Rectal smooth muscle tissue (tissue), 1 donor: ENCODE results near the gene KDM6B.
A peak's percentile ranks its signal among the peaks of the same experiment; 100 is the strongest.

Experiments
- H3K27ac ChIP-seq: one replicate; pipeline ENCODE4 v1.7.0; 2013; ENCODE audit warnings: low read depth, low read length, inconsistent platforms
- H3K27me3 ChIP-seq: one replicate; pipeline ENCODE4 v1.7.0; 2013; ENCODE audit warnings: low read length; ENCODE audit not compliant: control insufficient read depth, insufficient read depth
- H3K36me3 ChIP-seq: one replicate; pipeline ENCODE4 v1.7.0; 2013; ENCODE audit warnings: low read length; ENCODE audit not compliant: control insufficient read depth, insufficient read depth
- H3K4me1 ChIP-seq: one replicate; pipeline ENCODE4 v1.7.0; 2013; ENCODE audit warnings: low read length; ENCODE audit not compliant: control insufficient read depth, insufficient read depth
- H3K4me3 ChIP-seq: one replicate; pipeline ENCODE4 v1.7.0; 2013; ENCODE audit warnings: low read length
- H3K9ac ChIP-seq: one replicate; pipeline ENCODE4 v1.7.0; 2013; ENCODE audit warnings: low read length

Gene KDM6B

DNA sequence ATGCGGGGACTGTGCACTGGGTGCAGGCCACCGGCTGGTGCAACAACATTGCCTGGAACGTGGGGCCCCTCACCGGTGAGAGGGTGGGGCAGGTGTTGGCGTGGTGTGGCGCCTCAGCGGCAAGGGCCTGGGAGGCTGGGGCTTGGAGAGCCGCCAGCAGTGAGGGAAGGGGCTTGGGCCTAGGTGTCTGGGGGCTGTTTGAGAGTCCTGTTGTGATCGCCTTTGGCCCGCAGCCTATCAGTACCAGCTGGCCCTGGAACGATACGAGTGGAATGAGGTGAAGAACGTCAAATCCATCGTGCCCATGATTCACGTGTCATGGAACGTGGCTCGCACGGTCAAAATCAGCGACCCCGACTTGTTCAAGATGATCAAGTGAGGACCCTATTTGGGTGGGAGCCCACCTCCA lies 18.2 kb downstream of the KDM6B start:
- H3K9ac ChIP-seq: no peak overlapping the region
- H3K4me3 ChIP-seq: no peak overlapping the region
- H3K36me3 ChIP-seq: peaks cover 21% of the 10 kb centered on the region
- no peaks in the 10 kb centered on the region for H3K27me3 ChIP-seq
- peaks cover 8% of the 10 kb centered on the region for H3K4me1 ChIP-seq
- H3K27ac ChIP-seq: no peak overlapping the region

- no peaks in the 10 kb centered on the region for H3K27me3 ChIP-seq
- H3K4me1 ChIP-seq: peaks cover 8% of the 10 kb centered on the region
- H3K27ac ChIP-seq: no peak overlapping the region
- H3K9ac ChIP-seq: no peak overlapping the region
- no peak overlapping the region for H3K4me3 ChIP-seq
- peaks cover 21% of the 10 kb centered on the region for H3K36me3 ChIP-seq
These were observed 19.1 kb downstream of the KDM6B start for GRCh38 chr17:7852919-7853690.

DNA sequence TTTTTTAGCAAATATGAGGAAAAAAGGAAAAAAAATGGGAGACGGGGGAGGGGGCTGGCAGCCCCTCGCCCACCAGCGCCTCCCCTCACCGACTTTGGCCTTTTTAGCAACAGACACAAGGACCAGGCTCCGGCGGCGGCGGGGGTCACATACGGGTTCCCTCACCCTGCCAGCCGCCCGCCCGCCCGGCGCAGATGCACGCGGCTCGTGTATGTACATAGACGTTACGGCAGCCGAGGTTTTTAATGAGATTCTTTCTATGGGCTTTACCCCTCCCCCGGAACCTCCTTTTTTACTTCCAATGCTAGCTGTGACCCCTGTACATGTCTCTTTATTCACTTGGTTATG lies 19.6 kb downstream of the KDM6B start:
- Histone ChIP-seq H3K27me3 (no peaks in the 10 kb centered on the region), H3K4me1 (peaks cover 10% of the 10 kb centered on the region), H3K27ac (no peak overlapping the region), H3K9ac (no peak overlapping the region), H3K4me3 (no peak overlapping the region), H3K36me3 (peaks cover 21% of the 10 kb centered on the region)

GRCh38 chr17:7854078-7854777 lies 20.2 kb downstream of the KDM6B start:
- Histone ChIP-seq H3K36me3 (peaks cover 20% of the 10 kb centered on the region), H3K4me3 (no peak overlapping the region), H3K9ac (no peak overlapping the region), H3K27me3 (no peaks in the 10 kb centered on the region), H3K27ac (no peak overlapping the region), H3K4me1 (peaks cover 15% of the 10 kb centered on the region)

GRCh38 chr17:7854851-7855659 lies 21.0 kb downstream of the KDM6B start, which contains the start of gene TMEM88:
TMEM88 (plus strand) TSS chr17:7855066; CDS start chr17:7855075, 9 bp downstream.
- peaks cover 13% of the 10 kb centered on the region for H3K36me3 ChIP-seq
- H3K4me1 ChIP-seq: peaks cover 15% of the 10 kb centered on the region
- peak within 1 kb of the TSS; percentile 94 for H3K4me3 ChIP-seq
- no peak within 1 kb of the TSS for H3K9ac ChIP-seq
- H3K27ac ChIP-seq: peak within 1 kb of the TSS; percentile 3
- no peaks in the 10 kb centered on the region for H3K27me3 ChIP-seq

DNA sequence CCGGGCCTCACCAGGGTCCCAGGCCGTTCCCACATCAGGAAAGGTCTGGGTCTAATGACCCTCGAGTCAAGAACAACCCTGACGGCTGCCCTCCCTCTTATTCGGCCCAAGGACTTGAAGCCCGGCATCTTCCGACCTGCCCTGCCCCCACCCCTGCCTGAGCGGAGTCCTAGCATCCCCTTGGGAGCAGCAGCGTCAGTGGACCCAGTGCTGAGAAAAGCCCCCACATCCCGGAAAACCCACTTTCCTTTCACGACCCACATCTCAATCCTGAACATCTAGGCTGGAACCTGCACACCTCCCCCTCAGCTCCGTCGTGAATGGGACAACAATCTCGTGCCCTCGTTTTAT lies 21.6 kb downstream of the KDM6B start:
- Histone ChIP-seq H3K36me3 (peaks cover 11% of the 10 kb centered on the region), H3K9ac (no peak overlapping the region), H3K27me3 (no peaks in the 10 kb centered on the region), H3K27ac (peak overlapping the region; percentile 3), H3K4me1 (peaks cover 15% of the 10 kb centered on the region), H3K4me3 (peak overlapping the region; percentile 94)

DNA sequence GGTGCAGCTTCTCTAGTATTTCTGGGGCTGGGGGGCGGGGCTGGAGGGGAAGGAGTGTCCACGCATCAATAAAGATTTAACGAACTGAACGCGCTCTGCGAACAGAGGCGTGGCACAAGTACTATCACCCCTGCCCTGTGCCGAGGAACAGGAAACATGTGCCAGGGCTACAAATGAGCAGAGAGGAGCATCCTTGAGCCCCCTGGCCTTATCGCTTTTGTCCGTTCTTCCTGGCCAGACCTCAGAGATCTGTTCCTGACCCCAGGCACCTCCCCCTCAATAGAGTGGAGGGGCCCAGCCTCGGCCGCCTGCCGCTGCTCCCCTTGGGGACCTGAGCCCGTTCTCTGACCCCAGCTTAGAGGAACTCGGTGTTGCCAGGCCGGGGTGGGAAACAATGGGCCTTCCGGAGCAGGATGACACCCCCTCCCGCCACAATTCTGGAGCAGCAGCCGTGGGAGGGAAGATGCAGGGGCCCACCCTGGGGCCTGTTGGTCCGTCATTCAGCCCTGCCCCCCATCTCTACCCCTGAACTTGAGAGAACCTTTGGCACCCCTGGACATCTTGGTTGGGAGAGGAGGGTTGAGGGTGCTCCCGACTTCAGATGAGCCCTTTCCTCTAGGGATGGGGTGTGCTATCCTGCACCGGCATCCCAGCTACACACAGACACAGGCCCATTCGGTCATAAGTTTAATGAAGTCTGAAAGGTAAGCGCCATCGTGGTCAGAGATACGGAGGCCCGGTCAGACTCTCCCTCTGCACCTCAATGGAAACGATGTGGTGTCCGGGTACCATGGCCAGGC lies 22.2 kb downstream of the KDM6B start:
- Histone ChIP-seq H3K36me3 (peaks cover 7% of the 10 kb centered on the region), H3K27me3 (no peaks in the 10 kb centered on the region), H3K27ac (peak overlapping the region; percentile 92), H3K9ac (peak overlapping the region; percentile 35), H3K4me3 (peak overlapping the region; percentile 94), H3K4me1 (peaks cover 15% of the 10 kb centered on the region)

DNA sequence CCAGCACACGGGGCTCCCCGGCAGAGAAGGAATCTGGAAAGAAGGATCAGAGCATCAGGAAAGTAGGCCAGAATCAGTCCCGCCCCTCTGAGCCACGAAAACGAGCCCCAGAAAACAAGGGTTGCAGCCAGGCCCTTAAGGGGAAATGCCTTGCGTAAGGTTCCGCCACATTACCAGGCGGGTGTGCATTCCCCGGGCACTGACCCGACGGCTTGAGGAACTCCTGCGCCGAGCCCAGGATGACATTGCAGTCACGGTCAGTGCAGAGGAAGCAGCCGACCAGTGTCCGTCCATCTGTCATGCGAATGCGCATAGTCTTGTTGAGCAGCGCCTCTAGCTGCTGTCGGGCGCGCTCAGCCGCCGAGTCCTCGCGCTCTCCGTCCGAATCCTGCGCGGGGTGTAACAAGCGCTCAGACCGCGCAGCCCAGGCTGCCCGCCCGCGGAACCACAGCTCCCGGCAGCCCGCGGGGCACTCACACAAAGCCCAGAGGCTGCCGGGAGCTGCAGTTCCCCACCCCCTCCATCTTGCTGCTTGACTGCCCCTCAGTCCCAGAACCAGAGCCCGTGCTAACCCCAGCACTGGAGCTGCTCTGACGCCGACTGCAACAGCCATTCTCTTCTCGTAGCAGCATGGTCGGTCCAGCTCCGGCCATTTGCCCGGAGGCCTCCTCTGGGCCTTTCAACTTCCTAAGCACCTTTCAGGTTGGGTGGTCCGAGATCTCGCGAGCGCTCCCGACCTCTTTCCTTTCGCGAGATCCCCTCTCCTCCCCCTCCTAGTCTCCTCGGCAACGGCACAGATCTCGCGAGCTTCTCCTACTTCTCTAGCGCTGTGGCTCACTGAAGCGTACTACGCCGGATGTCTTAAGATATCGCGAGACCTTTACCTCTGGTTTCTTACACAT lies 23.0 kb downstream of the KDM6B start, which contains the start of gene NAA38:
Gene NAA38, minus strand, starts transcription at position 749 of the 902 bp plus-strand sequence. Its CDS starts 96 bp downstream, at position 653.
- Histone ChIP-seq H3K9ac (peak within 1 kb of the TSS; percentile 56), H3K27ac (peak within 1 kb of the TSS; percentile 92), H3K27me3 (no peaks in the 10 kb centered on the region), H3K4me3 (peak within 1 kb of the TSS; percentile 94), H3K4me1 (peaks cover 15% of the 10 kb centered on the region), H3K36me3 (peaks cover 7% of the 10 kb centered on the region)

GRCh38 chr17:7857713-7858521 lies 23.9 kb downstream of the KDM6B start, which contains the start of gene CYB5D1:
CYB5D1 (plus strand) TSS chr17:7858003; CDS start chr17:7858135, 132 bp downstream.
- peak within 1 kb of the TSS; percentile 92 for H3K27ac ChIP-seq
- H3K4me3 ChIP-seq: peak within 1 kb of the TSS; percentile 94
- H3K9ac ChIP-seq: peak within 1 kb of the TSS; percentile 56
- no peaks in the 10 kb centered on the region for H3K27me3 ChIP-seq
- H3K4me1 ChIP-seq: peaks cover 15% of the 10 kb centered on the region
- peaks cover 3% of the 10 kb centered on the region for H3K36me3 ChIP-seq

DNA sequence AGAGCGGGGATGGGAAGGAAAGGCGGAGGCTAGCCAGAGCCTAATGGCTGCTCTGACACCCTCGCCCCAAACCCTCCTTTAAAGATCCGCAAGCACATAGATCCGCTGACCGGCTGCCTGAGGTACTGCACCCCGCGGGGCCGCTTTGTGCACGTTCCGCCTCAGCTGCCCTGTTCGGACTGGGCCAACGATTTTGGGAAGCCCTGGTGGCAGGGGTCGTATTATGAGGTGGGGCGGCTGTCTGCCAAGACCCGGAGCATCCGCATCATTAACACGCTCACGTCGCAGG lies 24.4 kb downstream of the KDM6B start:
- Histone ChIP-seq H3K4me3 (peak overlapping the region; percentile 94), H3K4me1 (peaks cover 15% of the 10 kb centered on the region), H3K27ac (peak overlapping the region; percentile 92), H3K9ac (peak overlapping the region; percentile 33), H3K36me3 (no peaks in the 10 kb centered on the region), H3K27me3 (no peaks in the 10 kb centered on the region)
